ENCODE measurements around the gene CHCHD4. TPM values are rescaled to one million over a fixed set of nuclear protein-coding genes. Genes with fewer than 3 reads are reported as not detected.

The CHCHD4 gene
- total and polyA plus RNA-seq, 3 donors from 2014 or later, result 13.3 to 19.1 (median 15.7) TPM

DNA sequence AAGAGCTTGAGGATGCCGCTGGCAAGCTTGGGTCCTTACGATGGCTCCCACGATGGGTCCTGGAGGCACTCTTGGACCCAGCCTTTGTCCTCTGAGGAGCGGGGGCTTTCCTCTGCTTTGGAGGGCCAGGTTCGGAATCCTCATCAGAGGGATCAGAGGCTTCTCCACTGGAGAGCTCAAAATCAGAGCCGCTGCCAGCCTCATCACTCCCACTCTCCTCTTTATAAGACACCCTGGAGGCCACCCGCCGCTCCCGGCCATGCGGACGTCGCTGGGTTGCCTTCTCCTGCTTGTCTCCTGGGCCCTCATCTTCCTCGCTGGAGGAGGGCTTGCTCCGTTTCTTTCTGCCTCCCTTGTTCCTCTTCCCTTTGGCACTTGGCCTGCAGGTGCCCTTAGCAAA, 33.7 kb upstream of the CHCHD4 start:
- H3K27ac ChIP-seq, result no peak overlapping the region
- DNase-seq, result no peak
- H3K27me3 ChIP-seq, result no peaks in the 10 kb centered on the region
- intact Hi-C loops (cut with DNase I; ENCODE audit: low total_unique reads), result no loop called here
- H3K4me1 ChIP-seq, result no peaks in the 10 kb centered on the region
- TF ChIP-seq, protein P1, sequence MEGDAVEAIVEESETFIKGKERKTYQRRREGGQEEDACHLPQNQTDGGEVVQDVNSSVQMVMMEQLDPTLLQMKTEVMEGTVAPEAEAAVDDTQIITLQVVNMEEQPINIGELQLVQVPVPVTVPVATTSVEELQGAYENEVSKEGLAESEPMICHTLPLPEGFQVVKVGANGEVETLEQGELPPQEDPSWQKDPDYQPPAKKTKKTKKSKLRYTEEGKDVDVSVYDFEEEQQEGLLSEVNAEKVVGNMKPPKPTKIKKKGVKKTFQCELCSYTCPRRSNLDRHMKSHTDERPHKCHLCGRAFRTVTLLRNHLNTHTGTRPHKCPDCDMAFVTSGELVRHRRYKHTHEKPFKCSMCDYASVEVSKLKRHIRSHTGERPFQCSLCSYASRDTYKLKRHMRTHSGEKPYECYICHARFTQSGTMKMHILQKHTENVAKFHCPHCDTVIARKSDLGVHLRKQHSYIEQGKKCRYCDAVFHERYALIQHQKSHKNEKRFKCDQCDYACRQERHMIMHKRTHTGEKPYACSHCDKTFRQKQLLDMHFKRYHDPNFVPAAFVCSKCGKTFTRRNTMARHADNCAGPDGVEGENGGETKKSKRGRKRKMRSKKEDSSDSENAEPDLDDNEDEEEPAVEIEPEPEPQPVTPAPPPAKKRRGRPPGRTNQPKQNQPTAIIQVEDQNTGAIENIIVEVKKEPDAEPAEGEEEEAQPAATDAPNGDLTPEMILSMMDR (IDR thresholded peaks at IDR 0.05), result no peak
- no peak for TF ChIP-seq POLR2A (IDR thresholded peaks at IDR 0.05)
- WGBS, 2 donors, result 94 to 97% methylated on average over 14 of the region's 14 CpGs
- no peaks in the 10 kb centered on the region for H3K9me3 ChIP-seq
- H3K4me3 ChIP-seq, result no peak overlapping the region
- no peaks in the 10 kb centered on the region for H3K36me3 ChIP-seq (ENCODE audit: low read depth, missing control alignments)

DNA sequence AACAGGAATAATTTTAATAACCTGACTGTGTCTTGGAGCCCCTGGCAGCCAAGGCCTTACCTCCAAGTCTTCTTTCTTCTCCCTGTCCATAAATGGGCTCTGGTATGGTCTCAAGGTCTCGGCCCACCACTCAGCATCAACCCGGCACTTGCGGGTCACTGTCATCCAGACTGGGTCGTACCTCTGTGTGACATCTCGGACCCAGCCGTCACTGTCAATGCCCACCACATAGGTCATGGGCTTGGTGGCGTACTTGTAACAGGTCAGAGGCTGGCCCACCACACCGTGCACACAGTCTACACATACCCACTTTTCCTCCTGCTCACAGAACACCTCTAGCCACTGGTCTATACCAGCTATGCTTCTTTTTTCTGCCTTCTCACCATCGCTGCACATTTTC, 33.3 kb upstream of the CHCHD4 start:
- WGBS, 2 donors, result 95 to 97% methylated on average over 9 of the region's 9 CpGs

DNA sequence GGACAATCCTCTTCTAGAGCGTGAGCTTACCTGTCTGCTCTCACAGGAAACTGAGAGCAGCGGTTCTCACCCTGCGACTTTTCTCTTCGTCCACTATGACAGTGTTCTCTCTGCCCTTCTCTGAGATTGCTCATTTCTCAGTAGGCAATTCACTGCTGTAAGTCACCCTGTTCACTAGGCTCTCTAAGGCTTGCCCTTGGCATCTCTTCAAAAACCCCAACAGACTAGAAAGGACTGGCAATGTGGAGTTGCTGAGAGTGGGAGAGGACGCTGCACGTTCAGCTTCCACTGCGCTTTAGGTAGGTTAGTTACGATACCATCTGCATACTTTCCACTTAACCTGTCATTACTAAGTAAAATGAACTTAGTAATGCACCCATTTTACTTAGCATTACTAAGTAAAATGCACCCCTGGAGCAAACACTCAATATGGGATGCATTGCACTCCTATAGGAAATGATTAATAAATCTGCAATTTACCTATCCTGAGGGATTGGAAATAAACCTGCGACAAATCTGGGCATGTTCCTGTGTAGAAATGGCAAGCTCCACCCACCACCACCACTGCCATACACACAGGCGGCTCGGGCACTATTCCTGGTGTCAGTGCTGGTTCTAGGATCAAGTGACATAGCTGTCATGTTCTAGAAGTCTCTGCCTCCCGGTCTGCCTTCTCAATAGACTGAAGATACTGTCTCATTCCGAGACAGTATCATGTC, 32.3 kb upstream of the CHCHD4 start:
- Histone ChIP-seq H3K36me3 (ENCODE audit: low read depth, missing control alignments) (no peaks in the 10 kb centered on the region), H3K27me3 (no peaks in the 10 kb centered on the region), H3K4me1 (no peaks in the 10 kb centered on the region), H3K27ac (no peak overlapping the region), H3K4me3 (no peak overlapping the region), H3K9me3 (no peaks in the 10 kb centered on the region)
- intact Hi-C loops (cut with DNase I; ENCODE audit: low total_unique reads), result no loop called here
- DNase-seq, result no peak
- no peak for TF ChIP-seq POLR2A (IDR thresholded peaks at IDR 0.05)
- TF ChIP-seq, protein P1 (IDR thresholded peaks at IDR 0.05), result no peak
- WGBS, 2 donors, result 94 to 97% methylated on average over 13 of the region's 13 CpGs

More for the DNA sequence above, 33.3 kb upstream of the CHCHD4 start:
- TF ChIP-seq, protein P1 (IDR thresholded peaks at IDR 0.05), result no peak
- TF ChIP-seq POLR2A (IDR thresholded peaks at IDR 0.05), result no peak
- Histone ChIP-seq H3K4me3 (no peak overlapping the region), H3K4me1 (no peaks in the 10 kb centered on the region), H3K9me3 (no peaks in the 10 kb centered on the region), H3K27ac (no peak overlapping the region), H3K27me3 (no peaks in the 10 kb centered on the region), H3K36me3 (ENCODE audit: low read depth, missing control alignments) (no peaks in the 10 kb centered on the region)
- no peak for DNase-seq
- intact Hi-C loops (cut with DNase I; ENCODE audit: low total_unique reads), result no loop called here

DNA sequence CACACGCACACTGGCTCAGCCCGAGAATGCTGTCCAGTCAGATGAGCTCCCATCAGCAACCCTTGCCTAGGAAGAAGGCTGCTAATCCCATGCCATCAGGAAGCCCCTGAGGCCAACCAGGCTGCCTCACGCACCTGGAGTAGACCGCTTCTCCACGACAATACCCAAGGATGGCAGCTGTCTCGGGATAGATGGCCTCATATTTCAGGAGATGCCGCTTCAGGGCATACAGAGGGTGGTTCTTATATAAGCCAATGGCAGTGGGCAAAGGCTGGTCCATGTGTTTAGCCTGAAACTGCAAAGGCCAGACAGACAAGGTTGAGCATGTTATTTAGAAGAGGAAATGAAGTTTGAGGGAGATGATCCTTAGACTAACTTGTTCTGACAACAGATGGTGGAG, 31.5 kb upstream of the CHCHD4 start:
- Histone ChIP-seq H3K9me3 (no peaks in the 10 kb centered on the region), H3K4me1 (no peaks in the 10 kb centered on the region), H3K27ac (no peak overlapping the region), H3K27me3 (no peaks in the 10 kb centered on the region), H3K36me3 (ENCODE audit: low read depth, missing control alignments) (no peaks in the 10 kb centered on the region), H3K4me3 (no peak overlapping the region)
- intact Hi-C loops (cut with DNase I; ENCODE audit: low total_unique reads), result no loop called here
- DNase-seq, result no peak
- TF ChIP-seq, protein P1 (IDR thresholded peaks at IDR 0.05), result no peak
- TF ChIP-seq POLR2A (IDR thresholded peaks at IDR 0.05), result no peak
- 94 to 100% methylated on average over 7 of the region's 7 CpGs for WGBS, 2 donors

DNA sequence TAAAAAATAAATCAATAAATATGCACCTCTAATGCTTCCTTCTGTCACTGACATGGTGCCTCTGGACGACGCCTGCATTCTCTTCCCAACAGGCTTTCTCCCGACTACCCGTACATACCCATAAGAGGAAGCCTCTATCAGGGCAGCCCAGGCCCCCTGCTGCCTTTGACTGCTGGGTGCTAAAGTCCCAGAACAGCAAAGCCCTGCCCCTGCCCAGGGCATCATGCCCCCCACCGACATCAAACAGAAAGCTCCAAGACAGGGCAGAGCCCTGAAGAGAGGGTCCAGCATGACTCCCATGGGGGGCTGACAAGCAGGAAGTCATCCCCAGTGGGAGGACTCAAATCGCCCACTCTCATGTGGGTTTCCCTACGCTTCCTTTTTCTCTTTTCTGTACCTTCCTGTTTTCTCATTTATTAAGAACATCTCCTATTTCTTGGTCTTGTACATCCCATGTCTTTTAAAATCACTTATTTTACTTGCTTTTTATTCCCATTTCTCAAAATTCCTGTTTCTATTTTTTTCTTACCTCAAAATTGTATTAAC, 30.3 kb upstream of the CHCHD4 start:
- no peak for DNase-seq
- no peak overlapping the region for H3K4me3 ChIP-seq
- H3K36me3 ChIP-seq (ENCODE audit: low read depth, missing control alignments), result no peaks in the 10 kb centered on the region
- intact Hi-C loops (cut with DNase I; ENCODE audit: low total_unique reads), result no loop called here
- TF ChIP-seq, protein P1 (IDR thresholded peaks at IDR 0.05), result no peak
- no peak for TF ChIP-seq POLR2A (IDR thresholded peaks at IDR 0.05)
- no peak overlapping the region for H3K27ac ChIP-seq
- H3K27me3 ChIP-seq, result no peaks in the 10 kb centered on the region
- H3K9me3 ChIP-seq, result no peaks in the 10 kb centered on the region
- 85 to 95% methylated on average over 7 of the region's 7 CpGs for WGBS, 2 donors
- no peaks in the 10 kb centered on the region for H3K4me1 ChIP-seq

All from testis (tissue), 3 donors.